ENCODE data around the gene APOBEC3B.

DNA sequence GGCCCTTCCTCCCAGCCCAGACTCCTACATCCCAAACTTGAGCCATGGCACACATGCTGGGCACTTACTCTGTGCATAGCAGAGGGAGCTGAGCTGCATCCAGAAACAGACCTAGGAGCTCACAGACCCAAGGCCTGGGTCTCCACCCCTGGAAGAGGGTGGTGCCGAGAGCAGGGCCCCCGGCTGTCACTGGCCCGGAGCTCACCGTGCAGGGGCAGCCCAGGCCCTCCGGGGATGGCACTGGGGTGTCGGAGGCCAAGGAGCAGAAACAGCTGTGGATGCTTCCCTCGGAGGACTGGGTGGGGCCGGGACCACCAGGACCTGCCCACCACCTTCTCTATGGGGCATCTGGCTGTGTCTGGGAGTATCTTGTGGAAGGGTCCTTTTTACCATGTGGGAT lies 29.1 kb upstream of the APOBEC3B start:
- TF ChIP-seq, protein P1, sequence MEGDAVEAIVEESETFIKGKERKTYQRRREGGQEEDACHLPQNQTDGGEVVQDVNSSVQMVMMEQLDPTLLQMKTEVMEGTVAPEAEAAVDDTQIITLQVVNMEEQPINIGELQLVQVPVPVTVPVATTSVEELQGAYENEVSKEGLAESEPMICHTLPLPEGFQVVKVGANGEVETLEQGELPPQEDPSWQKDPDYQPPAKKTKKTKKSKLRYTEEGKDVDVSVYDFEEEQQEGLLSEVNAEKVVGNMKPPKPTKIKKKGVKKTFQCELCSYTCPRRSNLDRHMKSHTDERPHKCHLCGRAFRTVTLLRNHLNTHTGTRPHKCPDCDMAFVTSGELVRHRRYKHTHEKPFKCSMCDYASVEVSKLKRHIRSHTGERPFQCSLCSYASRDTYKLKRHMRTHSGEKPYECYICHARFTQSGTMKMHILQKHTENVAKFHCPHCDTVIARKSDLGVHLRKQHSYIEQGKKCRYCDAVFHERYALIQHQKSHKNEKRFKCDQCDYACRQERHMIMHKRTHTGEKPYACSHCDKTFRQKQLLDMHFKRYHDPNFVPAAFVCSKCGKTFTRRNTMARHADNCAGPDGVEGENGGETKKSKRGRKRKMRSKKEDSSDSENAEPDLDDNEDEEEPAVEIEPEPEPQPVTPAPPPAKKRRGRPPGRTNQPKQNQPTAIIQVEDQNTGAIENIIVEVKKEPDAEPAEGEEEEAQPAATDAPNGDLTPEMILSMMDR (IDR thresholded peaks at IDR 0.05), result no peak
- TF ChIP-seq POLR2A (IDR thresholded peaks at IDR 0.05), result no peak

Data from Peyer's patch (tissue), 4 donors.